Kidney glomerular epithelial cell (primary cell): ENCODE data around the gene MSLN.

ENCODE experiments used
- DNase-seq: peaks from one replicate; lab custom pipeline; 2025; lab: John Stamatoyannopoulos, UW

Gene MSLN

DNA sequence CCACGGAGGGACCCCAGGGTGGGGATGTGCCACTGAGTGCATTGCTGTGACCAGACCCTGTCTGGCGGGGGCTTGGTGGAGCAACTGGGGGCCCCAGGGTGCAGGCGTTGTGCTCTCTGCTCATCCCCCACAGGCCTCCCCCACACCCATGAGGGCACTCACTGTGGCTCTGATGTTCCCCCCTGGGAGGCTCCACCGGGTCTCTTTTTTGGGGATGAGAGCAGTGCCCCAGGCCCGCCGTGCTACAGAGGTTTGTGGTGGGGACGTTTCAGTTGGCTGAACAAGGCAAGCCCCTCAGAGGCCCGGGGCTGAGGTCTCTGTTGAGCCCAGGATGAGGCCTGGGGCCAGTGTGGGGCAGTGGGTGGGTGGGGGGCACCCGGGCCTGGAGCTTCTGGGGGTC, 36.8 kb upstream of the MSLN start:
- no peak for DNase-seq

DNA sequence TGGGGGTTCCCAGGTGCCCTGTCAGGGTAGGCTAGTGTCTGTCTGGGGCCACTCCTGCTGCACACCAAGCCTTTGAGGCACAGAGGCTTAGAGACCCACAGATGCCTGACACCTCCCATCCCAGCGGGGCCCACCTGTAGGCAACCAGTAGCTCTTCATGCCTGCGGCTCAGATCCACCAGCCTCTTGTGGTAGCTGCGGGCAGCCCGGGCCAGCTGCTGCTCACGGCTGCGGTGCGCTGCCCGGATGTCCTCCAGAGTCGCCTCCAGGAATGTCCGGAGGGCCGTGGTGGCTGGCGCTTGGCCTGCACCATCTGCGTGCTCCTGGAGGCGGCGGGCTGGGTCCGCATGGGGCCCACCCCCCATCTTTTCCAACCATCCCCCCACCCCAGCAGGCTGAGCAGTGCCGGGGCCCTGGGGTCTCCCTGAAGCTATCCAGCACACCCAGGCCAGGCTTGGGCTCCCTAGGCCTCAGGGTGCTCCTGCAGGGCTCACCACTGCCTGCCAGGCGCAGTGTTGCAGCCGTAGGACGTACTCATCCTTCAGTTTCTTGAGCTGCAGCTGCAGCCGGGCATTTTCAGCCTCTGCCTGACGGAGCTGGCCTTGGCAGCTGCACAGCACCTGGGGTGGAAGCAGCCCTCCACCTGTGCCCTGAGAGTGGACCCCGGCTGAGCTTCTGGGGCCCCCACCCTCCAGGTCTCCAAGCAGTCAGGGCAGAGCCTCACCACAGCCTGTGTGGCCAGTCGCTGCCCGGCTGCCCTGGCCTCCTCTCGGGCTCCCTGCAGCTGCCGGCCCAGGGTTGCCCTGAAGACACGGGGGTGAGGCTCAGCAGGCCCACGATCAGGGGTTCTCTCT, 36.1 kb upstream of the MSLN start:
- no peak for DNase-seq

- DNase-seq: no peak
These were observed 35.5 kb upstream of the MSLN start for GRCh38 chr16:725041-725376.

GRCh38 chr16:725463-726187, 34.9 kb upstream of the MSLN start:
- no peak for DNase-seq

GRCh38 chr16:726188-726437, 34.4 kb upstream of the MSLN start:
- DNase-seq: no peak

DNA sequence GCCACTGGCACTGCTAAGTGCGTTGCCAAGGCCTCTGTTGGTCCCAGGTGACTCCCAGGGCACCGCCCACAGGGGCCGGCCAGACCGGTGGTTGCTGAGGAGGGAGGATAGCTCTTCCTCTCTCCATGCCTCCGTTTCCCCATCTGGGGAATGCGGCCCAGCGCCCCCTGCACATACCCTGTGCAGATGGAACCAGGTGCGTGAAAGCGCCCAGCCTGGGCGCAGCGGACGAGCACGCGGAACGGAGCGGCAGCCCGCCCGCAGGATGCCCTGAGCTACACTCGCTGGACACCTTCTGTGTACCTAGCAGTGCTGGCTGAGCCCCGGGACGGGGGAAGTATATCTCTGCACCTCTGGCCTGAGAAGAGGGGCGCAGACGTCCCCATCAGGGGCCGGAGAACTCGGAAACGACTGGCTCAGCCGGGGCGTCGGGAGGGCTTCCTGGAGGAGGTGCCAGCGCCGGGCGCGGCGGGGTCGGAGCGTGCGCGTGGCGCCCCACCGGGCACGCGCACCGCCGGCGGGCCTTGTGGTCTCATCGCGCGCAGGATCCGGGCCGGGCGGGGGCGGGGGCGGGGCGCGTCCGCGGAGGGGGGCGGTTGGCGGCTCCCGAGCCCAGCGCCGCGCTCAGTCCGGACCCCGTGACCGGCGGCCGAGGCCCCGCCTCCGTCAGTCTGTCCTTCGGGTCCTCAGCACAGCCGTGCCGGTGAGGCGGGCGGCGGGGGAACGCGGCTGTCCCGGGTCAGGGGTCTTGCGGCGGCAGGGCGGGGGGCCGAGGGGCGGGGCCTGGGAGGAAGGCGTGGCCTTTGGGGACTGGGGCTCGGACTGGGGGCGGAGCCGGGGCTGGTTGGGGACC, 33.9 kb upstream of the MSLN start, which contains the start of the genes CCDC78 and HAGHL:
Gene CCDC78 (minus strand): TSS at position 6 of the 853 bp plus-strand sequence. CDS start 76 bp downstream, outside the sequence.
Gene HAGHL (plus strand): TSS at position 669 of the 853 bp plus-strand sequence. CDS start 404 bp downstream, outside the sequence.
- no peak for DNase-seq

GRCh38 chr16:727291-727977, 33.1 kb upstream of the MSLN start:
- DNase-seq: no peak

DNA sequence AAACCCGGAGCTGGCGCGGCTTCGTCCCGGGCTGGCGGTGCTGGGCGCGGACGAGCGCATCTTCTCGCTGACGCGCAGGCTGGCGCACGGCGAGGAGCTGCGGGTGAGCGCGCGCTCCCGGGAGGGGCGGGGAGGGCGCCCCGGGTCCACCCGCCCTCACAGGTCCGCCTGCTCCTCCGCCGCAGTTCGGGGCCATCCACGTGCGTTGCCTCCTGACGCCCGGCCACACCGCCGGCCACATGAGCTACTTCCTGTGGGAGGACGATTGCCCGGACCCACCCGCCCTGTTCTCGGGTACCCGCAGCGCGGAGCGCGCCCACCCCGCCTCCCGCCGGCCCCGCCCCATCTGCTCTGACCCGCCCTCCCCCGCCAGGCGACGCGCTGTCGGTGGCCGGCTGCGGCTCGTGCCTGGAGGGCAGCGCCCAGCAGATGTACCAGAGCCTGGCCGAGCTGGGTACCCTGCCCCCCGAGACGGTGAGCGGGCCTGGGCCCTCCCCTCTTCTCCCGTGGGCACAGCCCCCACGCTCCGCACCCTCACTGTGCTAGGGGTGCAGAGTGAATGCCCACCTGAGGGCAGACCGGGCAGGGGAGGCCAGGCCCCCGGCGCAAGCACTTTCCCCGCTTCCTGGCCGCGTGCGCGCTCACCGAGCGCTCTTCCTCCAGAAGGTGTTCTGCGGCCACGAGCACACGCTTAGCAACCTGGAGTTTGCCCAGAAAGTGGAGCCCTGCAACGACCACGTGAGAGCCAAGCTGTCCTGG, 32.2 kb upstream of the MSLN start:
- DNase-seq: peak; percentile 29

DNA sequence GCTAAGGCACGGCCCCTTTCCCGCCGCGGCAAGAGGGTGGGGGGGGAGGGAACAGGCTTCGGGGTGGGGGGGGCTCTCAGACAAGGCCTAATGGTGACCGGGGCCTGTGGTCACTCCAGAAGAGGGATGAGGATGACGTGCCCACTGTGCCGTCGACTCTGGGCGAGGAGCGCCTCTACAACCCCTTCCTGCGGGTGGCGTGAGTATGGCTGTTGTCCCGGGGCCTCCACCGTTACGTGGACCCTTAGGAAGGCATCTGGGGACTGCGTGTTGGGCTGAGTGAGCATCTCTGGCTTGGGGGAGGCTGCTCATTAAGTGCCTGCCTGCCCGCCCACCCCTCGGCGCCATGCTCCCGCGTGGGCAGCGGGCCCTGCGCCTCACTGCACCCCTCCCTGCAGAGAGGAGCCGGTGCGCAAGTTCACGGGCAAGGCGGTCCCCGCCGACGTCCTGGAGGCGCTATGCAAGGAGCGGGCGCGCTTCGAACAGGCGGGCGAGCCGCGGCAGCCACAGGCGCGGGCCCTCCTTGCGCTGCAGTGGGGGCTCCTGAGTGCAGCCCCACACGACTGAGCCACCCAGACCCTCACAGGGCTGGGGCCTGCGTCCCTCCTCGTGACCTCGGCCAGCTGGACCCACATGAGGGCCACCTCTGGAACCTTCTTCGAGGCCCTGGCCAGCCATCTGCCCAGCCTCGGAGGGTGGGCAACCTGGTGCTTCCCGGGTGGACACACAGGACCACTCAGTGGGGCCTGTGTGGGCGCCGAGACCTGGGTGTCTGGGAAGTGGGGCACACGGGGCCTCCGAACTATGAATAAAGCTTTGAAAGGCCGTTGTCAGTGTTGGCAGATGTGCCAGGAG, 31.4 kb upstream of the MSLN start:
- DNase-seq: no peak

- DNase-seq: no peak
These were observed 30.5 kb upstream of the MSLN start for GRCh38 chr16:729768-730665.

DNA sequence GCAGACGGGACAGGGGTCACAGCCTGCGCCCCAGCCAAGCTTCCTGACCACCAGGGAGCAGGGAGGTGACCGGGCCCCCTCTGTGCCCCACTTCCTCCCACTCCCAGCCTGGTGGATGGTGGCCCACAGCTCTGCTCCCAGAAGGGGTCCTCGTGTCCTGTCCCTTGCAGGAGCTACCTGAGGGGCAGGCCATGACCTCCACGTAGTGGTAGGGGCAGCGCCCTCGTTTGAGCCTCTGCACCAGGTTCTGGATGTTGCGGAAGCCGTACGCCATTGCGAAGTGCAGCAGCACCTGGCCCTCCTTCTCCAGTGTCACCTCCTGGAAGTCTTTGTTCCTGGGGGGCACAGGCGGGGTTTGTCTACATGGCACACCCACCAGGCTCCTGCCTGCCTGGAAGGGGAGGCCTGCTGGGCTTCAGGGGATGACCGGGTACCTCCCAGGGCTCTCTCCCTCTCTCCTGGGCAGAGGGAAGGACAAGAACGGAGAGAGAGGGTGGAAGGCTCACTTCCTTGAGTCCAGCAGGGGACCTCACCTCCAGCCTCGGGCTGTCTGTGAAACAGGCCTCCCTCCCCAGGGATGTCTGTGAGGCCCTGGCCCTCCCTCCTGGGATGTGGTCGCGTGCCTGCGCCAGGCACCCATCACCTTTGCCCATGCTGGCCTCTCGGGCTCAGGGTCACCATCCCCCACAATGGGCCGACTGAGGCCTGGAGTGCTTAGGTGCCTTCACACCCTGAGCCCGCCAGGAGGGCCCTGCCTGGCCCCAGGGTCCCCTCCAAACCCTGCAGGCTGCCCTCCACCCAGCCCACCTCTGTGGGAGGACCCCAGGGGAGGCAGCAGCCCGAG, 29.6 kb upstream of the MSLN start:
- DNase-seq: no peak

DNA sequence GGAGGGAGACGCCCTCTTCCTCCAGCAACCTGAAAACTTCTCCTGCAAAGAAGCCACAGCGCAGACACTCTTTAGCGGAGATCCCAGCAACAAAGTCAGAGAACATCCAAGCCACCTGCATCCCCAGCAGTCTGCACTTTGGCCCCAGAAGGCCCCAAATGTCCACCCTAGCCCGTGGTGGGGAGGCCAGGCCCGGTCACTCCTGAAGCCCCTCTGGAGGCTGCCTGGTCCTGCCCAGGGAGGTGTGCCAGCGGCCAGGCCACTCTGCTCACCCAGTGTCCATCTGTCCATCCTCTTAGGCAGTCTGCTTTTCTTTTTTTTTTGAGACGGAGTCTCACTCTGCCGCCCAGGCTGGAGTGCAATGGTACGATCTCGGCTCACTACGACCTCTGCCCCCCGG, 28.2 kb upstream of the MSLN start:
- DNase-seq: no peak

DNA sequence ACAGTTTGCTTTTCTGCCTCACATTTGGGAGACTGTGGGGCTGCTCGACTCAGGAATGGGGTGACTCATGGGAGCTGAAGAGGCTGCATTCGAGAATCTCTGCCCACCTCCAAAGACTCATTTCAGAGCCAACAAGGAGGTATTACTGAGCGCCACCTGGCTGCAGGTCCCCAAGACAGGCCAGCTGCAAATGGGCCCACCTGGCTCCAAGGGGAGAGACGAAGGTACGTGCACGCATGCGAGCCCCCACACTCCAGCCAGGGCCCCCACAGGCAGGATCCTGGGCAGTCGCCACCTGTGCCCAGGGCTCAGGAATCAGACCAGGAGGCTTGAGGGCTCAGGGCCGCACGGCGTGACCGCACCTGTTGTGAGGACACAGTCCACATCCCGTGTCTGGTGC, 27.6 kb upstream of the MSLN start:
- DNase-seq: no peak

- no peak for DNase-seq
These were observed 26.9 kb upstream of the MSLN start for GRCh38 chr16:733382-734207.

DNA sequence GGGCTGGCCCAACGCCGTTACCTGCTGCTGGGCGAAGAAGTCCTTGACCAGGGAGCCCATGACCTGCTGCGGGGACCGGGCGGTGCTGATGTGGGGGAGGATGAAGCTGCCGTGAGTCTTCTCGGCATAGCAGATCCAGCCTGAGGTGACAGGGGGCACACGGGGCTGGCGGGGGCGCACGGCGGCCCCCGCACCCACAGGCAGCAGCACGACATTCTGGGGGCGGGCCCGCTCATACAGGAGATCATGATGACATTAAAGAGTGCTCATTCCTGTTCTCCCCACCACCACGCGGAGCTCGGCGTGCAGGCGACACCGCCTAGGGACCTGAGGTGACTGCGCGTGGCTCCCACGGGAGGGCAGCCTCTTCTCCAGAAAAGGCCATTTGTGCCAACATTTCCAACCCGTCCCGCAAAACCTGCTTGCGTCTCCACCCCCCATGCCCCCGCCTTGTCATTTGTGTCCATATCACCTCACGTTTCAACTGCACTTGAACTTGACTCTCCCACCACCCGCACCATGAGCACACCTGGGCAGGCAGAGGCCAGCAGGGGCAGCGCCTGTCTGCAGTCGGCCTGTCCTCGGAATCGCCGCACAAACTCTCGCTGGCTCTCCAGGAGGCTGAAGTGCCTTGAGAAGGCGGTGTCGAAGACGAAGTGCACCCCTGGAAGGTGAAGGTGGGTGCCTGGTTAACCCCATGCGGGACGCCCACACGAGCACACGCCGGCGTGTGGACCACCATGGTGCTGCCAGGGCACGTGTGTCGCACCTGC, 26.1 kb upstream of the MSLN start:
- DNase-seq: no peak

- no peak for DNase-seq
These were observed 25.3 kb upstream of the MSLN start for GRCh38 chr16:734981-735881.
